Loucy (cell line): ENCODE measurements around the gene NKIRAS1.

Experiments
- CTCF ChIP-seq: fragments of 200-600 bp; sonication (generic); conservative IDR thresholded peaks from 2 replicates; pipeline ENCODE4 v1.5.1; 2014; ENCODE audit warnings: mild to moderate bottlenecking, antibody characterized with exemption, low read length
- EZH2phosphoT487 ChIP-seq: fragments of 200-600 bp; IDR thresholded peaks from 2 replicates; pipeline ENCODE4 v1.6.1; 2018; ENCODE audit warnings: antibody characterized with exemption, mild to moderate bottlenecking, moderate library complexity, borderline replicate concordance

GRCh38 chr3:23882487-23882918 lies 34.3 kb downstream of the NKIRAS1 start:
- TF ChIP-seq CTCF (no peak), EZH2phosphoT487 (no peak)
